ENCODE data around the gene RSRP1. TPM values are rescaled to one million over a fixed set of nuclear protein-coding genes. Genes with fewer than 3 reads are reported as not detected.

Gene RSRP1
- total and polyA plus RNA-seq, 2 donors (not counting 1 experiment from before 2014, with no cell fraction given): 387 to 482 TPM

DNA sequence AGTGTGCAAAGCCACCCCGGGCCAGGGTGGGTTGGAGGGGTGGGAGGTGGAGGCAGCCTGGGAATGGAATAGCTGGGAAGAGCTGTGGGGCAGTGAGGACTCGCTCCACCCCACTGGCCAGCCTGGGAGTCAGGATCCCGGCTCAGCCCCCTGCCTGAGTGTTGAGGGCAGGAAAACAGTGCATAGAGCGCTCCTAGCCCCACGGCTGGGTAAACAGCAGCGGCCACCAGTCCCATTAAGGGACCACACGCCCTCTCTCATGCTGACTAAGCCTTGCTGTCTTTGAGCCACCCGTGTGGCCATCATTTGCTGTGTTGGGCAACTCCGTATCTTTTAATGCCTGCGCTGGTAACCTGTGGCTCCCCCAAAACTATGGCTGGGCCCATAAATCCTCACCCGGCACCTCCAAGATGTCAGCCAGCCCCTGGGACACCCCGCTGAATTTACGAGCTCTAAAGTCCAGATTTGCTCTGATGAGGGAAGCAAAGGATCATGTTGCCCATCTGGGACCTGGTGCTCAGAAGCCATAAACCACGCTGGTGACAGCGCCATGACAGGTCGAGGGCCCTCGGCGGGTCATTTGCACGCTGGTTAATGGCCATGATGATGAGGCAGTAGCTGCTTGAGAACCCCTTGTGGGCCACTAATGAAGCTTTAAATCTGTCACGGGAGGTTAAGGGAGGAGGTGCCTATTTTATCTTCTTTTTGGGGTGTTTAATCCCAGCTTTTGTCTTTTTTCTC lies 49.8 kb downstream of the RSRP1 start:
- Mint-ChIP-seq H3K4me1 (peaks cover 15% of the 10 kb centered on the region), H3K27me3 (peaks cover 26% of the 10 kb centered on the region), H3K27ac (peak overlapping the region; percentile 33), H3K9me3 (ENCODE audit: insufficient read depth) (no peaks in the 10 kb centered on the region), H3K4me3 (no peak overlapping the region)
- Histone ChIP-seq H3K4me1 (ENCODE audit: control insufficient read depth in 2 of 2, insufficient read depth in 2 of 2, low read length in 2 of 2) (peaks cover 9 to 11% of the 10 kb centered on the region in 2 donors), H4K20me1 (ENCODE audit: control insufficient read depth, insufficient read depth, low read length, poor library complexity, severe bottlenecking) (no peaks in the 10 kb centered on the region), H3K36me3 (replicated peaks in 1 of 2; ENCODE audit: control extremely low read depth in 1 of 2, control insufficient read depth in 1 of 2, extremely low read depth in 1 of 2, insufficient read depth in 2 of 2, low read length in 1 of 2) (no peaks in the 10 kb centered on the region), H2AFZ (ENCODE audit: insufficient read depth, low read depth, low read length, poor library complexity, severe bottlenecking) (no peak overlapping the region), H3K27me3 (replicated peaks in 1 of 4; ENCODE audit: control extremely low read depth in 1 of 4, control insufficient read depth in 3 of 4, insufficient read depth in 4 of 4, low read length in 3 of 4) (peaks cover 0 to 11% (median 0%) of the 10 kb centered on the region in 4 experiments), H3K79me2 (ENCODE audit: control insufficient read depth, insufficient read depth, low read length) (no peaks in the 10 kb centered on the region), H3K9me3 (ENCODE audit: control extremely low read depth in 1 of 3, control insufficient read depth in 2 of 3, insufficient read depth in 1 of 3, low read length in 2 of 3) (no peaks in the 10 kb centered on the region), H3K4me3 (ENCODE audit: control extremely low read depth in 1 of 5, extremely low read depth in 1 of 5, insufficient read depth in 1 of 5, low read depth in 2 of 5, low read length in 4 of 5) (no peak overlapping the region), H3K4me2 (replicated peaks; ENCODE audit: low read depth, low read length, poor library complexity, severe bottlenecking) (no peak overlapping the region), H3K27ac (ENCODE audit: low read length in 2 of 2) (no peak overlapping the region), H3K9ac (ENCODE audit: low read length) (no peak overlapping the region)
- intact Hi-C loops (cut with micrococcal nuclease): no loop called here
- POLR2A ChIA-PET: no interaction called here
- TF ChIP-seq EZH2 (IDR thresholded peaks at IDR 0.05; ENCODE audit: borderline replicate concordance, insufficient read depth, low read depth, low read length, poor library complexity, severe bottlenecking): no peak
- no peak for TF ChIP-seq CTCF (IDR thresholded peaks at IDR 0.05)
- DNase-seq: no peak
- 93% methylated on average over 19 of the region's 20 CpGs for WGBS (ENCODE audit: insufficient coverage)
- CTCF ChIA-PET: interaction anchor here (0.7 to 1.5 kb wide), 3 partner anchors 9 to 349 kb away, joined by 3 to 5 read pairs (median 4); no protein-coding TSS in a partner anchor
- ATAC-seq (ENCODE audit: low read depth): no peak

GRCh38 chr1:25196830-25197229 lies 50.4 kb downstream of the RSRP1 start:
- Histone ChIP-seq H2AFZ (ENCODE audit: insufficient read depth, low read depth, low read length, poor library complexity, severe bottlenecking) (no peak overlapping the region), H3K36me3 (replicated peaks in 1 of 2; ENCODE audit: control extremely low read depth in 1 of 2, control insufficient read depth in 1 of 2, extremely low read depth in 1 of 2, insufficient read depth in 2 of 2, low read length in 1 of 2) (no peaks in the 10 kb centered on the region), H3K9me3 (ENCODE audit: control extremely low read depth in 1 of 3, control insufficient read depth in 2 of 3, insufficient read depth in 1 of 3, low read length in 2 of 3) (no peaks in the 10 kb centered on the region), H3K79me2 (ENCODE audit: control insufficient read depth, insufficient read depth, low read length) (no peaks in the 10 kb centered on the region), H3K4me3 (ENCODE audit: control extremely low read depth in 1 of 5, extremely low read depth in 1 of 5, insufficient read depth in 1 of 5, low read depth in 2 of 5, low read length in 4 of 5) (no peak overlapping the region), H4K20me1 (ENCODE audit: control insufficient read depth, insufficient read depth, low read length, poor library complexity, severe bottlenecking) (no peaks in the 10 kb centered on the region), H3K4me1 (ENCODE audit: control insufficient read depth in 2 of 2, insufficient read depth in 2 of 2, low read length in 2 of 2) (peaks cover 9 to 11% of the 10 kb centered on the region in 2 donors), H3K9ac (ENCODE audit: low read length) (no peak overlapping the region), H3K27ac (ENCODE audit: low read length in 2 of 2) (no peak overlapping the region), H3K27me3 (replicated peaks in 1 of 4; ENCODE audit: control extremely low read depth in 1 of 4, control insufficient read depth in 3 of 4, insufficient read depth in 4 of 4, low read length in 3 of 4) (peaks cover 0 to 11% (median 0%) of the 10 kb centered on the region in 4 experiments), H3K4me2 (replicated peaks; ENCODE audit: low read depth, low read length, poor library complexity, severe bottlenecking) (no peak overlapping the region)
- ATAC-seq (ENCODE audit: low read depth): no peak
- intact Hi-C loops (cut with micrococcal nuclease): no loop called here
- peaks cover 26% of the 10 kb centered on the region for H3K27me3 Mint-ChIP-seq
- no peak overlapping the region for H3K27ac Mint-ChIP-seq
- ChIA-PET POLR2A (no interaction called here), CTCF (interaction anchor here (0.7 to 1.5 kb wide), 2 partner anchors 9 to 348 kb away, joined by 4 to 5 read pairs; no protein-coding TSS in a partner anchor)
- 90% methylated on average over 6 of the region's 7 CpGs for WGBS (ENCODE audit: insufficient coverage)
- no peak overlapping the region for H3K4me3 Mint-ChIP-seq
- peaks cover 15% of the 10 kb centered on the region for H3K4me1 Mint-ChIP-seq
- H3K9me3 Mint-ChIP-seq (ENCODE audit: insufficient read depth): no peaks in the 10 kb centered on the region
- TF ChIP-seq EZH2 (IDR thresholded peaks at IDR 0.05; ENCODE audit: borderline replicate concordance, insufficient read depth, low read depth, low read length, poor library complexity, severe bottlenecking) (no peak), CTCF (IDR thresholded peaks at IDR 0.05) (no peak)
- DNase-seq: no peak
